GM18526 (cell line): ENCODE data around the gene SLC37A1.

Experiments used
- POLR2A ChIP-seq: IDR thresholded peaks from 3 replicates; pipeline ENCODE4 v1.6.1; 2011; ENCODE audit not compliant: insufficient read length; ENCODE audit errors: extremely low read depth

Gene SLC37A1

DNA sequence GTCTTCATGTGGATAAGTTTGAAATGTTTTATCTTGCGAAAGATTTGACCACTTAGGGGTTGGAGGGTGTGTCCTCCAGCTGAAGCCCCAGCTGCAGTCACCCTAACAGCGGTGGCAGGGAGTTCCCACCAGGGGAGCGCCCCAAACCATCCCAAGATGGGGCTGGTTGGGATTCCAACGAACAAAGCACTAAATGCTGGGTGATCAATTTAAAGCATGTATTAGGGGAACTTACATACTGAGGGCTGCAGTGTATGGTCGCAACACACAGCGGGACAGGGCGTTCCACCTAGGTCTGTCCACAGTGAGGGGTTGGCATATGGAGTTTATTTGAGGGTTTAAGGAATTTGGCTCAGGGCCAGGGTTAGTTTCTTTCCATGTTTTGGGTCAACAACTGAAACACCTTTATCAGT is 26.3 kb downstream of the SLC37A1 start:
- no peak for TF ChIP-seq POLR2A

DNA sequence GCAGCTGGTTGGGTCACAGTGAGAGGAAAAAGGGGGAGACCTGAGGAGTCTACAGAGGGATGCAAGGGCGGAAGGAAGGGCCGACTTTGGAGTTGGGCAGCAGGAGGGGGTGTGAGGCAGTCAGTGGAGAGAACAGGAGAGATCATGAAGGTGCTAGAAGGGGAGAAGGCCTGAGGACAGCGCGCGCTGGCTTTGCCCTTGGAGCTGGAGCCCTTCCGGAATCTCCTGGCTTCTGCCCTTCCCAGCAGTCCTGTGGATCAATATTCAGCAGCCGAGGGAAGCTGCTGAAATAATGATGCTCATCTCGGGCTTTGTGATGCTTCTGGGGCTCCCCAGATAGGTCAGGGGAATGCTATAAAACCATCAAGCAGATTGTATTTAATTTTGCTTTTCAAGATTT is 26.7 kb downstream of the SLC37A1 start:
- no peak for TF ChIP-seq POLR2A

DNA sequence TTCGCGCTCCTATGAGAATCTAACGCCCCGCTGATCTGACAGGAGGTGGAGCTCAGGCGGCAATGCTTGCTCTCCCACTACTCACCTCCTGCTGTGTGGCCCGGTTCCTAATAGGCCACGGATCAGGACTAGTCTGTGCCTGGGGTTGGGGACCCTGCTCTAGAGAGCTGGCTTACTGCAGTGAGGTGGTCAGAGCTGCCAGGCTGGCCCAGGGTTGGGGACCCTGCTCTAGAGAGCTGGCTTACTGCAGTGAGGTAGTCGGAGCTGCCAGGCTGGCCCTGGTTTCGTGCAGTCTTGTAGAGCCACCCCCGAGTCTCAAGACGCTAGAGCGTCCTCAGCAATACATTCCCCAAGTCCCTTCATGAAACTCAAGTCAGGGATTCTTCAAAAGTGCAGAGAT is 27.5 kb downstream of the SLC37A1 start:
- no peak for TF ChIP-seq POLR2A

DNA sequence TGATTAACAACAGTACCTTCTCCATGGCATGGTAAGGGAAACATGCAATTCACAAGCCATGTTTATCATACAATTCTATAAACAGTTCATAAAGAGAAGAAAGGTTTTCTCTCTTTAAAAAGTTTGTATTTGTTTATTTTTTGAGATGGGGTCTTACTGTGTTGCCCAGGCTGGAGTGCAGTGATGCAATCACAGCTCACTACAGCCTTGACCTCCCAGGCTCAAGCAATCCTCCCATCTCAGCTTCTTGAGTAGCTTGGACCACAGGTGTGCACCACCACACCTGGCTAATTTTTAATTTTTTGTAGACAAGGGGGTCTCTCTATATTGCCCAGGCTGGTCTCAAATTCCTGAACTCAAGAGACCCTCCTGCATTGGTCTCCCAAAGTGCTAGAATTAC is 28.0 kb downstream of the SLC37A1 start:
- no peak for TF ChIP-seq POLR2A

DNA sequence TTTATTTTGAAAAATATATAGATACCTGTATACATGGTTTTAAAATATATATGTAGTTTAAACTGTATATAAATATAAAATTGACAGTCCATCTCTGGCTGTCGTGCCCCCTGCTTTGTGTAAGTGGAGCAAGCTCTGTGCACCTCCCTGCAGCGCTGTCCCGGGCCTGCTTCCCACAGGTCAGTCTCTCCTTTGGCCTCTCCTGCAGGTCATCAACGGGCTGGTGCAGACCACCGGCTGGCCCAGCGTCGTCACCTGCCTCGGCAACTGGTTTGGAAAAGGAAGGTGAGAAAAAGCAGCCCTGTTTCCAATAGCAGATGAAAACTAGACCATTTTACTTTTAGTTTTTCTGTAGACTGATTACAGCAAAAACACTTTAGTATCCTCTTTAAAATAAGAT is 28.5 kb downstream of the SLC37A1 start:
- no peak for TF ChIP-seq POLR2A

DNA sequence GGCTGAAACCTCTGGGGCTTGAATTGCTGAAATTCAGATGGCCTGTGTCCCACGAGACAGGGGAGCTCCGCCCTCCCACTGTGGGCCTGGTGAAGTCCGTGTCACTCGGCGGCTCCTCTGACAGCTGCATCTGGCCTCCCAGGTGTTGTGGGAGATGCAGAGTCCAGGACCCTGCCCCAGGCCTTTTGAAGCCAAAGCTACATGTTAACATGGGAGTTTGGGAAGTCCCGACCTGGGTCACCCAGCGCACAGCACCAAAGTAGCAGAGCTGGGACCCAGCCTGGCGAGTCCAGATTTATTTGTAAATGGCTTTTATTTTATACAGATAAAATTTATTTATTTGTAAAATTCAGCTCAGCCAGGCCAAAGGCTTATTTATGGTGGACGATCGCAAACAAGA is 28.9 kb downstream of the SLC37A1 start:
- no peak for TF ChIP-seq POLR2A

DNA sequence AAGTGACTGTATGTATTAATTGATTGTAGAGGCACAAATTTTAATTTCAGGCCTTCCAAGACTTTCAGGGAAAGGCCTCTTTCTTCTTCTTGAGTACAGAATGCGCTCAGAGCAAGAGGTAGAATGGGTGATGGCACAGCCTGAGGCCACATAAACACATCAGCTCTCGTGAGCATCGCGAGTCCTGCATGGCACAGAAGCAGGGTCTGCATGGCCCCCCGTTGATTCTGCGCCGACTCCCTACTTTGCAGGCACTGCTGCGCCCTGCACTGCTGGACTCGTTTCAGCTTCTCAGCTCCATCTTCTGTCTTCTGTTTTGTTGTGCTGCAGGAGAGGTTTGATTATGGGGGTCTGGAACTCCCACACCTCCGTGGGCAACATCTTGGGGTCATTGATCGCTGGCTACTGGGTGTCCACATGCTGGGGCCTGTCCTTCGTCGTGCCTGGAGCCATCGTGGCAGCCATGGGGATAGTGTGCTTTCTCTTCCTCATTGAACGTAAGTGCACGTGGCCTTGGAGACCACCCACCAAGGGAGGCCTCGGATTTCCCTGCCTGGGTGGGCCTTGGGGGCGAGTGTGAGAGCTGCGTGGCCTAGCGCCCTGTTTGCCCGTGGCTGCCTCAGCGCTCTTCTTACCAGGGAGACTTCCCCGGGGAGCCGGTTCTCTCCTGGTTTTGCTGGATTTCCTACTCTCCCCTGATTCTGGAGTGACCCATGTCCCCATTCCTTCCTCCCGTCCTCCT is 29.6 kb downstream of the SLC37A1 start:
- TF ChIP-seq POLR2A: no peak

DNA sequence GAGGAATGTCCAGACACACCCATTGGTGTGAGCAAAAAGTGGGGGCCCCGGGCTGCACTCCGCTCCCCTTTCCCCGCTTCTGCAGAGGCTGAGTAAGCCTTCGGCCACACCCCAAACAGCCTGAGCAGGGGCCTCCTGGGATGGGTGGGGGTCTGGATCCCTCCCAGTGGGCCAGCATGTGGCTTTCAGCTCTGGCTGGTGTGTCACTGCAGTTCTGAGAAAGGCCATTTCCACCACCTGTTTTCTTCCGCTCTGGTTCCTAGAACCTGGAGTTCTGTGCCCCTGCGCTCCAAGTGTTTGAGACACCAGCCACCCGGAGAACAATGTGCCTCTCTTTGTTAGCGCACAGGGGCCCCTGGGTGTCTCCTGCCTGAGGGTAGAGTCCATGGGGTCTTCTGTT is 30.9 kb downstream of the SLC37A1 start:
- TF ChIP-seq POLR2A: no peak

DNA sequence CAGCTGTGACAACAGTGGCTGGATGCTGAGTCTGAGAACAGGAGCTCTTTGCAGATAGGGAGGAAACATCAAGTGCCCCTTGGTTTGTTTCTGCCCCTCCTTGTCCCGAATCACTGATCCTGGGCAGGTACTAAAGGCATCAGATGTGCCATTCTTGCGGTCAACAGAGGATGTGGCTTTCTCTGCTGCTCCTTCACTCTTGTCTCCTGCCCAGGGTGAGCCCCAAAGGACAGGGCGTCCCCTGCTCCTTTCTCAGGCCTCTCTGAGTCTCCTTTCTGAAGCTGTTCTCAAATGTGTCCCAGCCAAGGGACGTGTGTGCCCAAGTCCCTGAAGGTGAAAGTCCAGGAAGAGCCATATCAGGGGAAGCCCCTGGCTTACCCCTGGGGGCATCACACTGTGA is 31.7 kb downstream of the SLC37A1 start:
- no peak for TF ChIP-seq POLR2A

DNA sequence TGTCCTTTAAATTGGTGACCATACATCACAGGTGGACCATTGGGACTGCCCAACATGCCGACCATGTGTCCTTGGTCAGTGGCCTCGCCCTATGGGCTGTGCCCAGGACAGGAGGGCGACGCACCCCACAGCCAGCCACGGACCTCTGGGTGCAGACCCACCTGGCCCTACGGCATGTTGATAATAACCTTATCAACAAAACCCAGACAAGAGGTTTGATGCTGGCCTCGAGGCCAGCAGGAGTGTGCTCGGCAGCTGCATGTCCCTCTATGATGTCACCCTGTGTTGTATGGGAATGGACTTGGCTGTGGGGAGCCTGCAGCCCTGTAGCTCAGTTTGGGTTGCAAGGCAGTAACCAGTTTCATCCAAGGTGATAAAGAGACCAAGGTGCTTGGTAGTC is 32.1 kb downstream of the SLC37A1 start:
- TF ChIP-seq POLR2A: no peak

DNA sequence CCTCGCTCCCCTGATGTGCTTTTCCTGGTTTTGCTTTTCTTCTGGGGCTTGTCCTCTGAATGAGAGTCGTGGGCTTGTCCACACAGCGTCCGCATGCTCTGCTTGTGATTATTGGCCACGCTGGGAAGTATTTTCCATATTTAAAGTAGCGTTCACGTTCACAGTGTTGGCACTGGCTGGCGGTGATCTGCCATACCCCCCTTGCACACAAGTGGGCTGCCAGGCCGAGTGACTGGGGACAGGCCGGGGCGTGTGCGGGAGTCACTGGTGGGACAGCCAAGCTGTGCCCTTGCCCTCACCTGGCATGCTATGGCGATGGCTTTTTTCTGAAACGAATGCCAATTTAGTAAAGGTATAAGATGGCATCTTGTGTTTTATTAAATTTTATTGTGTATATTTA is 32.8 kb downstream of the SLC37A1 start:
- TF ChIP-seq POLR2A: no peak

DNA sequence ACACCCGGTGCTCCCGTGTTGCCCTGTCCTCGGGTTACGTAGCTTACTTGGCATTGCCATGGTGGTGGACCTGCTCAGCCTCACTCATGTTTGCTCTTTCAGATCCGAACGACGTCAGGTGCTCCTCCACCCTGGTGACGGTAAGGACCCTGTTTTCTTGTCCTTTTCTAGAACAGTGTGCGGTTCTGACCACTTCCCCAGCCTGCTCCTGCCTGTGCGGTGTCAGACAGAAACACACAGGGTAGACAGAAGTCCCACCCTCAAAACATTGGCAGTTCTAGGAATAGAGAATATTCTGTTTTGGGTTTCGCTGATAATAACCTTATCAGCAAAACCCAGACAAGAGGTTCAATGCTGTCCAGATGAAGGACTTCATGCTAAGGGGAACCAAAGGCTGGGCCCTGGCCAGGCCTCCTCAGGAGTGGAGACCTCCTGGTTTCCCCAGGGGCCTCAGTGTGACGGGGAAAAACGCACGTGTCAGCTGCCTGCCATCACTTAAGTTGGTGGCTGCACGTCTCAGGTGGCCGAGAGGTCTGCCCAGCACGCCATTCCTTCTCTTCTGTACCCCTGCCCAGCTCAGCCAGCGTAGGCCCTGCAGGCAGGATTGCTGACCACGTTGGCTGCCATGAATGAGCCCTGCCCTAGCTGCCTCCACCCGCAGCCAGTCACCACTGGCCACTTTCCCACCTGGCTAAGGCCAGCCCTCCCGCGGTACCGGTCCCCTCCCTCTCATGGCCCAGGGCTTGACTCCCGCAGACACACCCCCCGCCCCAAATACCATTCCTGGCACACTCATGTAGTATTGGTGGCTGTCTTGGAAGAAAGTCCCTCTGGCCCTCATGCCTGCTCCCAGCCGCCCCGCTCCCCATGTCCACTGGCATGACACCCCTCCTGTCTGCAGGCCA is 33.6 kb downstream of the SLC37A1 start:
- TF ChIP-seq POLR2A: no peak

DNA sequence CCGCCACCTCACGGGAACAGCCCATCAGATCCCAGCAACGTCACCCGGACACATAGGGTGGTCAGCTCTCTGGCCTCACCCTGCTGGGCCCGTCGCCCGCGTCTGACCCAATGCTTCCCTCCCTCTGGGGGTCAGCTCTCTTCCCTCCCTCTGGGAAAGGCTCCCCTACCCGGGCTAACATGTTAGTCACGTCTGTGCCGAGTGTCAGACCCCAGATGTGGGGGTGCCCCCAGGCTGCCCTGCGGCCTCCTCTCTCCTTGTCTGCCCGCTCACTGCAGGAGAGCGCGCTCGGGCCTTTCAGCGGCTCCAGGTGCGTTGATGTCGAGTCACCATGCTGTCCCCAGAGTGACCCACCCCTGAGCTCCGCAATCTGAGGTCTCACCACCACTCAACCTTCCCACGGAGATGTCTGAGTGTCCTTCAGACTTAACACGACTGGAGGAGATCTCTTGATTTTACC is 34.3 kb downstream of the SLC37A1 start:
- TF ChIP-seq POLR2A: no peak

DNA sequence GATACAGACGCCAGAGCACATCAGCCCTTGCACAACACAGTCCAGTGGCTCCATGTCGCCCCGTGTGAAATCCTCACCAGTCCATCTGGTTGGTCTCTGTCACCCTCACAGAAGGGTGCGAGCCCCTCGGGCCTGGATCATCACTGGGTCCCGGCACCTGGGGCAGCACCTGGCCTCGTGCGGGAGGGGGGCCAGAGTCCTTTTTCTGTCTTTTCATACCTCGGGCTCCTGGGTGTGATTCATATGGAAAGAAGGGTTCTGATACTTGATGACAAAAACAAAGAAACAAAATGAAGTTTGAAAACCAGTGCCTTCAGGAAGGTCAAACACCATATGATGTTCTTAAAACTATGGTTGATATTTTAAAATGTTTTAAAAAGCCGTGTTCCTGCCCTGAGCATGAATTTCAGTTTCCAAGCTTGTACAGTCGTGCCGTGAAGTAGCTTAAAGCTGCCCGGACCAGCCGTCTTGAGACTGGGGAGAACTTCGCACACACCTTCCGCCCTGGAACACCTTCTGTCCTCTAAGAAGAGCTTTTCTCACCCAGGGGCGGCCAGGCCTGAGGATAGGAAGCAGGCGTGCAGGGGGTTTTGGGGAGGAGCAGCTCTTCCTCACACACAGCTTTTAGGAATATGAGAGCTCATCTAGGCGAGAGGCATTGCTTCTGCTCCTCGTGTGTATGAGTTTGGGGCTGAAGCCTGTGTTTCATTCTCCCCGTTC is 35.2 kb downstream of the SLC37A1 start:
- no peak for TF ChIP-seq POLR2A

DNA sequence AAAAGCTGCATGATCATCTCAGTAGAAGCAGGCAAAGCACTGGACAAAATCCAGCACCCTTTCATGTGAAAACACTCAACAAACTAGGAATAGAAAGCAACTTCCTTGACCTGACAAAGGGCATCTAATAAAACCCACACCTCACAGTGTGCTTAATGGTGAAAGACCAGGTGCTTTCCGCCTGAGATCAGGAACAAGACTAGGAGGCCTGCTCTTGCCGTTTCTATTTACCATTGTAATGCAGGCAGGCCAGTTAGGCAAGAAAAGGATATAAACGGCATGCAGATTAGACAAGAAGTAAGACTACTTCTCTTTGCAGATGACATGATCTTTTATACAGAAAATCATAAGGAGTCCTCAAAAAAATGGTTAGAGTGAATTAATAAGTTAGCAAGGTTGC is 37.2 kb downstream of the SLC37A1 start:
- no peak for TF ChIP-seq POLR2A
